Transverse colon (tissue), 4 donors: ENCODE results near the gene PC. TPM values are rescaled to one million over a fixed set of nuclear protein-coding genes. Genes with fewer than 3 reads are reported as not detected.
A peak's percentile ranks its signal among the peaks of the same experiment; 100 is the strongest.

Source experiments
- DNase-seq: peaks from one replicate; pipeline ENCODE4 v3.0.0-alpha.2; 2019
- H3K27ac ChIP-seq, 4 donors: fragments of 200-600 bp; sonication (generic); 2 replicates each; pipeline ENCODE4 v1.5.1; 2016 to 2018; ENCODE audit warnings: inconsistent platforms in 4 of 4
- H3K27me3 ChIP-seq: fragments of 200-600 bp; sonication (generic); 2 replicates; pipeline ENCODE4 v1.5.1; 2017; ENCODE audit warnings: inconsistent platforms
- H3K36me3 ChIP-seq, 4 donors: fragments of 200-600 bp; sonication (generic); 2 replicates each; pipeline ENCODE4 v1.5.1; 2017 to 2019; ENCODE audit warnings: inconsistent platforms in 4 of 4
- H3K4me1 ChIP-seq, 4 donors: fragments of 200-600 bp; sonication (generic); 2 replicates each; pipeline ENCODE4 v1.5.1; 2017 to 2020; ENCODE audit warnings: inconsistent platforms in 4 of 4
- H3K4me3 ChIP-seq, 4 donors: fragments of 200-600 bp; sonication (generic); 1 replicate in 1 of 4; 2 replicates in 3 of 4; pipeline versions ENCODE4 v1.5.1 to v1.6.1; 2017 to 2019; ENCODE audit warnings: inconsistent platforms in 4 of 4
- H3K9me3 ChIP-seq, 2 donors: fragments of 200-600 bp; sonication (generic); 2 replicates each; pipeline ENCODE4 v1.5.1; 2017 to 2019; ENCODE audit warnings: inconsistent platforms in 2 of 2
- CTCF ChIP-seq, 5 experiments: fragments of 200-600 bp in 3 of 5; fragments of 450-650 bp in 2 of 5; sonication (generic) in 3 of 5; IDR thresholded peaks; 1 replicate in 2 of 5; 2 replicates in 3 of 5; pipeline ENCODE4 v1.5.1; 2016 to 2017; ENCODE audit warnings: antibody characterized with exemption in 5 of 5, inconsistent platforms in 3 of 5, mild to moderate bottlenecking in 2 of 5, moderate library complexity in 1 of 5
- EP300 ChIP-seq: sonication (generic); formaldehyde crosslinking; IDR thresholded peaks from one replicate; pipeline ENCODE4 v1.6.1; 2017; ENCODE audit warnings: antibody characterized with exemption, low read depth
- POLR2A ChIP-seq: fragments of 450-650 bp; IDR thresholded peaks from one replicate; pipeline ENCODE4 v1.6.1; 2016; ENCODE audit warnings: antibody characterized with exemption, mild to moderate bottlenecking, moderate library complexity
- POLR2AphosphoS5 ChIP-seq, 3 donors: sonication (generic); formaldehyde crosslinking; IDR thresholded peaks; one replicate each; pipeline ENCODE4 v1.6.1; 2016; ENCODE audit warnings: antibody characterized with exemption in 3 of 3
- WGBS, 2 donors: methylation state at CpG; one replicate each; pipeline ENCODE4 v1.1.5; 2018; ENCODE audit warnings: low coverage in 1 of 2; 5-methylcytosine and 5-hydroxymethylcytosine counted together
- in situ Hi-C, 4 donors: fragments of 200-750 bp; cut with MboI; loops; one replicate each; pipeline versions ENCODE4 v1.15.0 to v1.15.1; 2017; ENCODE audit warnings: low sequenced_read_pairs in 3 of 4, low pct_ligation_motif_present in 1 of 4, low pct_unique_long_range_greater_than_20kb in 1 of 4
- intact Hi-C: fragments of 100-400 bp; cut with DNase I; formaldehyde crosslinking; loops from one replicate; pipeline ENCODE4 v1.15.1; 2023; ENCODE audit warnings: low total_unique reads
- total RNA-seq, 4 donors: library from RNA; depleted of rRNA; stranded (reverse); fragments of >200 nt; gene quantifications; one replicate each; pipeline ENCODE4 v1.1.0, GENCODE V29; 2016

Gene PC
- total RNA-seq, 4 donors from 2014 or later: 14.9 to 246 (median 38.1) TPM

- intact Hi-C loops: no loop called here
- no peak overlapping the region for H3K27ac ChIP-seq
- no peak for DNase-seq
- H3K4me3 ChIP-seq: no peak overlapping the region
- H3K4me1 ChIP-seq: peaks cover 18 to 29% (median 24%) of the 10 kb centered on the region in 4 donors
- in situ Hi-C loops: loop anchor here in 2 of 4 donors (25.0 kb wide), 2 partner anchors 284 to 434 kb away; partner anchors contain the start of genes CTSF (in 1 of the 2) and NPAS4 (in 1 of the 2)
- no peak for TF ChIP-seq POLR2A
- no peak for TF ChIP-seq EP300
- TF ChIP-seq POLR2AphosphoS5 (IDR thresholded peaks at IDR 0.05): no peak
- no peak for TF ChIP-seq CTCF (IDR thresholded peaks at IDR 0.05)
- H3K36me3 ChIP-seq: no peaks in the 10 kb centered on the region
- H3K27me3 ChIP-seq: no peaks in the 10 kb centered on the region
- 88 to 100% methylated on average over 2 to 9 of the region's 9 CpGs for WGBS, 2 donors
- H3K9me3 ChIP-seq: no peaks in the 10 kb centered on the region
Measured at GRCh38 chr11:66845876-66846212, 112.3 kb downstream of the PC start.

GRCh38 chr11:66845143-66845875 is 112.9 kb downstream of the PC start:
- 92% methylated on average over 15 of the region's 15 CpGs; no CpG with 5 or more reads in 1 of the 2 donors for whole genome bisulfite sequencing, 2 donors
- no peak for DNase-seq
- no peak overlapping the region for H3K27ac ChIP-seq
- in situ Hi-C loops (loop anchor here in 2 of 4 donors (25.0 kb wide), 2 partner anchors 283 to 433 kb away; partner anchors contain the start of genes CTSF (in 1 of the 2) and NPAS4 (in 1 of the 2)), intact Hi-C loops (no loop called here)
- no peak overlapping the region for H3K4me3 ChIP-seq
- no peak for TF ChIP-seq POLR2A
- no peak for TF ChIP-seq POLR2AphosphoS5 (IDR thresholded peaks at IDR 0.05)
- no peak for TF ChIP-seq EP300
- TF ChIP-seq CTCF (IDR thresholded peaks at IDR 0.05): no peak
- no peaks in the 10 kb centered on the region for H3K36me3 ChIP-seq
- no peaks in the 10 kb centered on the region for H3K27me3 ChIP-seq
- H3K9me3 ChIP-seq: no peaks in the 10 kb centered on the region
- peaks cover 18 to 34% (median 24%) of the 10 kb centered on the region in 4 donors for H3K4me1 ChIP-seq

GRCh38 chr11:66844496-66845142 is 113.6 kb downstream of the PC start:
- no peak for TF ChIP-seq POLR2A
- TF ChIP-seq EP300: no peak
- TF ChIP-seq CTCF (IDR thresholded peaks at IDR 0.05): no peak
- TF ChIP-seq POLR2AphosphoS5 (IDR thresholded peaks at IDR 0.05): no peak
- Histone ChIP-seq H3K27me3 (no peaks in the 10 kb centered on the region), H3K4me3 (peak overlapping the region in 1 of 4 donors; percentile 98), H3K9me3 (no peaks in the 10 kb centered on the region), H3K36me3 (no peaks in the 10 kb centered on the region), H3K4me1 (peaks cover 18 to 39% (median 24%) of the 10 kb centered on the region in 4 donors), H3K27ac (peak overlapping the region in 2 of 4 donors; percentile 99)
- intact Hi-C loops: no loop called here
- DNase-seq: no peak
- 86% methylated on average over 10 of the region's 12 CpGs; no CpG with 5 or more reads in 1 of the 2 donors for WGBS, 2 donors
- in situ Hi-C loops: loop anchor here in 2 of 4 donors (25.0 kb wide), 2 partner anchors 282 to 432 kb away; partner anchors contain the start of genes CTSF (in 1 of the 2) and NPAS4 (in 1 of the 2)
